Activated naive CD4-positive, alpha-beta T cell treated with anti-CD3 and anti-CD28 coated beads for 36 hours (primary cell): Measurements from ENCODE around the gene RHNO1. TPM values are rescaled to one million over a fixed set of nuclear protein-coding genes. Genes with fewer than 3 reads are reported as not detected.
A peak's percentile ranks its signal among the peaks of the same experiment; 100 is the strongest.

Experiments used
- CTCF ChIA-PET: fragments of 350-600 bp; sonication (Branson Sonifier 250); formaldehyde crosslinking; loops from one replicate; lab custom pipeline; 2021; ENCODE audit warnings: antibody characterized with exemption; lab: Charles Lee
- DNase-seq: peaks from one replicate; pipeline ENCODE4 v3.0.0-alpha.2; 2020
- H3K27ac Mint-ChIP-seq: one replicate; pipeline ENCODE4 v1.8.0; 2021; ENCODE audit warnings: mild to moderate bottlenecking, mixed read lengths
- H3K27me3 Mint-ChIP-seq: one replicate; pipeline ENCODE4 v1.8.0; 2021; ENCODE audit warnings: low read depth, mixed read lengths
- H3K36me3 Mint-ChIP-seq: one replicate; pipeline ENCODE4 v1.8.0; 2021; ENCODE audit warnings: low read depth, mixed read lengths
- H3K4me1 Mint-ChIP-seq: one replicate; pipeline ENCODE4 v1.8.0; 2021; ENCODE audit warnings: low read depth, mixed read lengths
- H3K4me3 Mint-ChIP-seq: one replicate; pipeline ENCODE4 v1.8.0; 2021; ENCODE audit warnings: mild to moderate bottlenecking, moderate library complexity, mixed read lengths
- H3K9me3 Mint-ChIP-seq: one replicate; pipeline ENCODE4 v1.8.0; 2021; ENCODE audit warnings: mixed read lengths
- intact Hi-C: fragments of 100-400 bp; cut with micrococcal nuclease; formaldehyde crosslinking; loops from one replicate; pipeline ENCODE4 v1.15.1; 2023
- total RNA-seq, 2 experiments: library from RNA; stranded (reverse); gene quantifications; one replicate each; pipeline ENCODE4 v1.2.3, GENCODE V29; 2021

Gene RHNO1
- total RNA-seq, 2 experiments from 2014 or later = 64.6 to 68.1 TPM

DNA sequence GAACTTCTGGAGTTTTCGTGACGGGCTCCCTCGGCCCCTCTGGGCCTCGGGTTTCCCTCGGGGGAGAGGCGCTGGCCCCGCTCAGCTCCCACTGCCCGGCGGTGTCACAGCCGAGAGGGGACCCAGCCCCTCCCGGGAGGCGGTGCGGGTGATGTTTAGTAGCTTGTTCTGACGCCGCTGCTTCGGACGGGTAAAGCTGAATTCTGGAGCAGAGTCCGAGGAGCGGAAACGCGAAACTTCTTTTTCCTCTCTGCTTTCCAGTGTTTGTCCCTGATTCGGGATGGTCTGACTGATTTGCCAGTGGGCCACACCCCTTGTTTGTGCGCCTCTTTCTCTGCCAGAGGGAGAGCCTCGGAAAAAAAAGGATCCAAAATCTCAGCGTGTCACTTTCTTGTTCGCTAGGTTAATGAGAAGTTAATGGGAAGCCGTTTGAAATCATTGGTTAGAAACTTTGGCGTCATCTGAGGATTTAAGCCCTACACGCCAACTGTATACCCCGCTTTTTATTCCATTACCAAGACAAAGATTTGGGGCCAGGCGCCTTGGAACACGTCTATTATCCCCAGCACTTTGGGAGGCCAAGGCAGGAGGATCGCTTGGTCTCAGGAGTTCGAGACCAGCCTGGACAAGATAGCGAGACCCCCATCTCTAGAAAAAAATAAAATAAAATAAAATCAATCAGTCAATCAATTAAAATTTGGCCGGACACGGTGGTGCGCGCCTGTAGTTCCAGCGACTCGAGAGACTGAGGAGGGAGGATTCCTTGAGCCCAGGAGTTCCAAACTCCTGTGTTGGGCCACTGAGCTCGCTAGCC lies 14.4 kb downstream of the RHNO1 start:
- Mint-ChIP-seq H3K4me3 (peak overlapping the region; percentile 85), H3K36me3 (peaks cover 12% of the 10 kb centered on the region), H3K9me3 (no peaks in the 10 kb centered on the region), H3K4me1 (peaks cover 34% of the 10 kb centered on the region), H3K27me3 (no peaks in the 10 kb centered on the region), H3K27ac (no peak overlapping the region)
- intact Hi-C loops = loop anchor here (2.0 to 5.0 kb wide), 4 partner anchors 53 to 199 kb away; partner anchors contain the start of gene FKBP4
- peak; percentile 10 for DNase-seq
- CTCF ChIA-PET = interaction anchor here (0.6 to 0.7 kb wide), 2 partner anchors 24 to 200 kb away, joined by 3 read pairs; no protein-coding TSS in a partner anchor

DNA sequence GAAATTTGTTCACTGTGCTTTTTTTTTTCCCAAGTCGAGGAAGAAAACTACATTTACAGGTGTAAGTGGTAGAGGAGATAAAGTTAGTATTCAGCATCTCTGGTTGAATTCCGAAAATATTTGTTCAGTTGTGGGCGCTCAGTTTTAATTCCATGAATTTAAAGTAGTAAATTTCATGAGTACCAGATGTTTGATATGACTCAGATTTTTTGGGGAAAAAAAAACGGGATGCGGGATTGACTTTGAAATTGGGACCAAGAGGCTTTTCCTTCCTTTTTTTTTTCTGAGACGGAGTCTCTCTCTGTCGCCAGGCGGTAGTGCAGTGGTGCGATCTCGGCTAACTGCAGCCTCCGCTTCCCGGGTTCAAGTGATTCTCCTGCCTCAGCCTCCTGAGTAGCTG lies 15.2 kb downstream of the RHNO1 start:
- DNase-seq = no peak
- no peak overlapping the region for H3K27ac Mint-ChIP-seq
- no peaks in the 10 kb centered on the region for H3K9me3 Mint-ChIP-seq
- peaks cover 12% of the 10 kb centered on the region for H3K36me3 Mint-ChIP-seq
- no peaks in the 10 kb centered on the region for H3K27me3 Mint-ChIP-seq
- CTCF ChIA-PET = no interaction called here
- H3K4me1 Mint-ChIP-seq = peaks cover 34% of the 10 kb centered on the region
- no peak overlapping the region for H3K4me3 Mint-ChIP-seq
- intact Hi-C loops = loop anchor here (5.0 kb wide), 1 partner anchor 200 kb away; no protein-coding TSS in a partner anchor

DNA sequence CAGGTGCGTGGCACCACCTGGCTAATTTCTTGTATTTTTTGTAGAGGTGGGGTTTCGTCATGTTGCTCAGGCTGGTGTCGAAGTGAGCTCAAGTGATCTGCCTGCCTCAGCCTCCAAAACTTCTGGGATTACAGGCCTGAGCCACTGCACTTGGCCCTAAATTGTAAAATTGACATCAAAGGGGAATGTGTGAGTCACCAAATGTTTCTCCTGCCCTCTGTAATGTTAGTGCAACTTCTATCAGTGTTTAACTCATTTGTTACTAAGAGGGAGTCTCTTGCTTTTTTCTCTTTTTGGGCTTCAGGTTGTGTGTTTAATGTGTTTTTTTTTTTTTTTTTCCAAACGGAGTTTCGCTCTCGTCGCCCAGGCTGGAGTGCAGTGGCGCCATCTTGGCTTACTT lies 16.0 kb downstream of the RHNO1 start:
- CTCF ChIA-PET = no interaction called here
- H3K36me3 Mint-ChIP-seq = peaks cover 10% of the 10 kb centered on the region
- peak overlapping the region; percentile 12 for H3K4me3 Mint-ChIP-seq
- H3K27me3 Mint-ChIP-seq = no peaks in the 10 kb centered on the region
- no peaks in the 10 kb centered on the region for H3K9me3 Mint-ChIP-seq
- DNase-seq = no peak
- peak overlapping the region; percentile 13 for H3K27ac Mint-ChIP-seq
- intact Hi-C loops = loop anchor here (5.0 kb wide), 1 partner anchor 201 kb away; no protein-coding TSS in a partner anchor
- peaks cover 34% of the 10 kb centered on the region for H3K4me1 Mint-ChIP-seq

DNA sequence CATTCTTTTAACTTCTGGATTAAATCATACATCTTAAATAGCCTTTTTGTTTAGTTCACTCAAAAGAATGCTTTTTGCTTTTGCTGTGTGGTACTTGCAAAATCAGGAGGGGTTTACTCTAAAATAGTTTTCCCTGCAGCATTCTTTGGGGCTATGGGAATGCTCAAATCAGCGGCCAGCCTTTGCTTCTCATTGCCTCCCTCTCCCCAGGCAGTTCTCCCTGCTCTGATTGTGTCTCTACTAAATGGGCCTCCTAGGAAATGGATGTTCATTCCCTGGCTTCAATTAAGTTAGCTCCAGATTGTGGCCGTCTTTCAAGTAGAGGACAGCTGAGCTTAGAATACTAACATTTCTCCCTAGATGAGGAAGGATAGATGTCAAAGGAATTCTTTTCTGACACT lies 18.0 kb downstream of the RHNO1 start:
- no peak overlapping the region for H3K4me3 Mint-ChIP-seq
- H3K4me1 Mint-ChIP-seq = peaks cover 24% of the 10 kb centered on the region
- intact Hi-C loops = no loop called here
- no peaks in the 10 kb centered on the region for H3K27me3 Mint-ChIP-seq
- no peaks in the 10 kb centered on the region for H3K9me3 Mint-ChIP-seq
- CTCF ChIA-PET = interaction anchor here (0.6 kb wide), 1 partner anchor 875 kb away, joined by 3 read pairs; no protein-coding TSS in a partner anchor
- H3K36me3 Mint-ChIP-seq = no peaks in the 10 kb centered on the region
- no peak for DNase-seq
- H3K27ac Mint-ChIP-seq = no peak overlapping the region

DNA sequence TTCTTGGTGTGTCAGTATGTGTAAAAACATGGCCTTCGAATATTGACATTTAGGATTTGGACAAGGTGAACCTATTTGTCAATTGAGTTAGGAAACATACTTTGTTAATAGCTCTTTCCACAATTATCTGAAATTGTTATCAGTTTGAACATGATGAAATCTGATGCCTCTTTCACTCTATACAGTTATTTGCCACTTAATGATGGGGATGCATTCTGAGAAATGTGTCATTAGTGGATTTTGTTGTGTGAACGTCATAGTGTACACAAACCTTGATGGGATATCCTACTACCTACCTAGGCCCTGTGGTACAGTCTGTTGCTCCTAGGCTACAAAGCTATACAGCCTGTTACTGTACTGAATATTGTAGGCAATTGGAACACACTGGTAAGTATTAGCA lies 18.5 kb downstream of the RHNO1 start:
- CTCF ChIA-PET = interaction anchor here (0.6 kb wide), 1 partner anchor 38 kb away, joined by 3 read pairs; no protein-coding TSS in a partner anchor
- no peaks in the 10 kb centered on the region for H3K9me3 Mint-ChIP-seq

DNA sequence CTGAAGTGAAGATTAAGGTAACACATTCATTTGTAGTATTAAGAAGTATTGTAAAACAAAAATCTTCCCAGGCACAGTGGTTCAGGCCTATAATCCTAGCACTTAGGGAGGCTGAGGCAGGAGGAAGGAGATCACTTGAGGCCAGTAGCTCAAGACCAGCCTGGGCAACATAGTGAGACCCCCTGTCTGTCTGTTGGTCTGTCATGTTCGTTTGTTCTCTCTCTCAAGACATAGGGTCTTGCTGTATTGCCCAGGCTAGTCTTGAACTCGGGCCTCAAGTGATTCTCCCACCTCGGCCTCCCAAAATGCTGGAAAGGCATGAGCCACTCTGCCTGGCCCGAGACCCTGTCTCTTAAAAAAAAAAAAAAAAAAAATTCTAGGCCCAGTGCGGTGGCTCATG lies 20.4 kb downstream of the RHNO1 start:
- peaks cover 9% of the 10 kb centered on the region for H3K4me1 Mint-ChIP-seq
- no peak overlapping the region for H3K4me3 Mint-ChIP-seq
- H3K27ac Mint-ChIP-seq = no peak overlapping the region
- intact Hi-C loops = no loop called here
- H3K27me3 Mint-ChIP-seq = no peaks in the 10 kb centered on the region
- H3K9me3 Mint-ChIP-seq = no peaks in the 10 kb centered on the region
- DNase-seq = no peak
- CTCF ChIA-PET = no interaction called here
- no peaks in the 10 kb centered on the region for H3K36me3 Mint-ChIP-seq

More for the DNA sequence above, 18.5 kb downstream of the RHNO1 start:
- H3K27me3 Mint-ChIP-seq = no peaks in the 10 kb centered on the region
- H3K36me3 Mint-ChIP-seq = no peaks in the 10 kb centered on the region
- no peak for DNase-seq
- no peak overlapping the region for H3K27ac Mint-ChIP-seq
- no peak overlapping the region for H3K4me3 Mint-ChIP-seq
- peaks cover 19% of the 10 kb centered on the region for H3K4me1 Mint-ChIP-seq
- intact Hi-C loops = no loop called here

DNA sequence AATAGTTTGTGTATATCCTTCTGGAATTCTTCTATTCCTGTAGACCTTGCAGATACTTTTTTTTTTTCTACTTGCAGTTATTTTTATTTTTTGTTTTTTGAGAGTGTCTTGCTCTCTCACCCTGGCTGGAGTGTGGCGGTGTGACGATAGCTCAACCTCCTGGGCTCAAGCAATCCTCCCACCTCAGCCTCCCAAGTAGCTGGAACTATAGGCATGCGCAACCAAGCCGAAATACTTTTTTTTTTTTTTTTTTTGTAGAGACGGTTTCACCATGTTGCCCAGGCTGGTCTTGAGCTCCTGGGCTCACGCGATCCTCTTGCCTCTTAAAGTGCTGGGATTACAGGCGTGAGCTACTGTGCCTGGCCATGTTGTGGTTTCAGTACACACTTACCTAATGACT lies 23.6 kb downstream of the RHNO1 start:
- Mint-ChIP-seq H3K9me3 (no peaks in the 10 kb centered on the region), H3K36me3 (no peaks in the 10 kb centered on the region), H3K27me3 (no peaks in the 10 kb centered on the region), H3K27ac (no peak overlapping the region), H3K4me3 (no peak overlapping the region), H3K4me1 (no peaks in the 10 kb centered on the region)
- CTCF ChIA-PET = interaction anchor here (0.6 kb wide), 3 partner anchors 30 to 97 kb away, joined by 3 read pairs; no protein-coding TSS in a partner anchor
- no peak for DNase-seq
- intact Hi-C loops = no loop called here

DNA sequence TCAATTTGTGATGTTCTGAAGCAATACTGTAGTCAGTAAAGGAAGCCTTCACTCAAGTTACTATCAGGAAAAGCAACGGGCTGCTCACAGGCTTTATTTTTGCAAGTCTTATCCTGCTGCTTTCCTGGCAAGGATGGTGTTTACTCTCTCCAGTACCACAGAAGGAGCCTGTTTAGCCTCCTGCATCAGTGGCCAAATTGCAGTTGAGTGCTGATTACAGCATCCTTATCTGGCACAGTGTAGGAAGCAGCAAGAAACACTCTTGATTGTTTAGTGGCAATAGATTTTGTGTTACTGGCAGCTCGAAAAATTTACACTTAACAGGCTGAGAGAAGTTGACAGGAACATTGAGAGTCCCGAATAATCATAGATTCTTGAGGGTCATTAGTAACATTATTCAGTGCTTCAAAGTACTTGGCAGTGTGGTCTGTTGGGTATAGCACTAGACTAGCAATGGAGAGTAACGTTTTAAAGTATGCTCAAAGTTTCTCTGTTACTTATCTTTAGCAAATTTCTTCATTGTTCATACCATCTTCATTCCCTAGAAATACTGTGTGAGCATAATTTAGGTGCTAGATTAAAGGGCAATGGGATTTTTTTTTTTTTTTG lies 25.4 kb downstream of the RHNO1 start:
- no peaks in the 10 kb centered on the region for H3K4me1 Mint-ChIP-seq
- no peak overlapping the region for H3K4me3 Mint-ChIP-seq
- H3K27me3 Mint-ChIP-seq = no peaks in the 10 kb centered on the region
- no peaks in the 10 kb centered on the region for H3K9me3 Mint-ChIP-seq
- no peak for DNase-seq
- CTCF ChIA-PET = no interaction called here
- no peak overlapping the region for H3K27ac Mint-ChIP-seq
- intact Hi-C loops = no loop called here
- no peaks in the 10 kb centered on the region for H3K36me3 Mint-ChIP-seq

DNA sequence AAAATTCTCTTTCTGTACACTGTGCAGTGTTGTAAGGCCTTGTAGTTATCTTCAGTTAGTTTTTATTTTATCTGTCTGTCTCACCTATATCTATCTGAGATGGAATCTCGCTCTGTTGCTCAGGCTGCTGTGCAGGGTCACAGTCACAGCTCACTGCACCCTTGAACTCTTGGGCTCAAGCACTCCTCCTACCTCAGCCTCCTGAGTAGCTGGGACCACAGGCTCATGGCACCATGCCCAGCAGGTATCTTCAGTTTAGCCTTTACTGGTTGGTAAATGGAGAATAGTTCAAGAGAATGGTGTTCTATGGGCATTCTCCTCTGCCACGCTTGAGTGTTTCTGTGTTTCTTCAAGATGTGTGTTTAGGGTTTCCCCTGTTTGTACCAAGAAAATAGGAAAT lies 27.2 kb downstream of the RHNO1 start:
- CTCF ChIA-PET = no interaction called here
- H3K9me3 Mint-ChIP-seq = no peaks in the 10 kb centered on the region
- no peaks in the 10 kb centered on the region for H3K36me3 Mint-ChIP-seq
- DNase-seq = no peak
- H3K27me3 Mint-ChIP-seq = no peaks in the 10 kb centered on the region
- no peak overlapping the region for H3K27ac Mint-ChIP-seq
- no peak overlapping the region for H3K4me3 Mint-ChIP-seq
- intact Hi-C loops = no loop called here
- no peaks in the 10 kb centered on the region for H3K4me1 Mint-ChIP-seq

DNA sequence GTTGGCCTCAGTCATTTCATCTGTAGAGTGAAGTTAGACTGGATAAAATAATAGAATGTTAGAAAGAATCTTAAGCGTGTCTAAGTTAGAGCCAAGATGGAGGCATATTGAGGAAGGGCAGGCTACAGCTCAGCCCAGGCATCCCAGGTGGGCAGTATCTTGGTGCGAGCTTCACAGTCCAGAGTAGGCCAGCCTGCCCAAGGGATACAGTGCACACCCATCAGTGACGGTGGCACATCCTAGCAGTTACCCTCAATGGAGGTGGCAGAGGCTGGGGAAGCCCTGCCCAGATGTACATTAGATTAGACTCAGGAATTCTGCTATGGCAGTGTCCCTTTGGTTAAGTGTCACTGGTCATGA lies 35.2 kb downstream of the RHNO1 start:
- H3K36me3 Mint-ChIP-seq = peaks cover 4% of the 10 kb centered on the region
- no peak overlapping the region for H3K4me3 Mint-ChIP-seq
- intact Hi-C loops = no loop called here
- CTCF ChIA-PET = interaction anchor here (0.5 to 0.7 kb wide), 3 partner anchors 100 to 907 kb away, joined by 3 to 5 read pairs (median 5); partner anchors contain the start of gene ITFG2
- DNase-seq = no peak
- no peaks in the 10 kb centered on the region for H3K4me1 Mint-ChIP-seq
- H3K27me3 Mint-ChIP-seq = no peaks in the 10 kb centered on the region
- H3K9me3 Mint-ChIP-seq = no peaks in the 10 kb centered on the region
- H3K27ac Mint-ChIP-seq = no peak overlapping the region

DNA sequence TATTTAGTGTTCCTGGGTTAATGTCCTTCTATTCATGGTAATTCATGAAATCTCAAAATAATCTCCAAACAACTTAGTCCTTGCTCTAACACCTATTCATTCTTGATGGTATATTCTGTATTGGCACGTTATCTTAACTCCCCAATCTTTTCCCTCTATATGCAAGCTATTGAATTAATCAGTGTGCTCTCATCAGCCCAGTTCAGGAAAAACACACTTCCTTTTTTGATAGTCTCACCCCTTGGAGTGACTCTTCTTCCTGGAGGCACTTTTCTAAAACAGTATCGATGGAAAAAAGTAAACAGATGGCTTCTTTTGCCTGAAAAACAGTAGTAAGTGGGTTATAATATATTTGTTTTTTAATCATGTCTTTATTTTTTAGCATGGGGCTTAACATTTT lies 42.2 kb downstream of the RHNO1 start:
- intact Hi-C loops = no loop called here
- CTCF ChIA-PET = interaction anchor here (0.6 to 0.7 kb wide), 2 partner anchors 13 to 561 kb away, joined by 3 read pairs; no protein-coding TSS in a partner anchor
- H3K27ac Mint-ChIP-seq = no peak overlapping the region
- H3K27me3 Mint-ChIP-seq = no peaks in the 10 kb centered on the region
- DNase-seq = no peak
- H3K36me3 Mint-ChIP-seq = peaks cover 1% of the 10 kb centered on the region
- H3K4me3 Mint-ChIP-seq = no peak overlapping the region
- no peaks in the 10 kb centered on the region for H3K4me1 Mint-ChIP-seq
- H3K9me3 Mint-ChIP-seq = no peaks in the 10 kb centered on the region

DNA sequence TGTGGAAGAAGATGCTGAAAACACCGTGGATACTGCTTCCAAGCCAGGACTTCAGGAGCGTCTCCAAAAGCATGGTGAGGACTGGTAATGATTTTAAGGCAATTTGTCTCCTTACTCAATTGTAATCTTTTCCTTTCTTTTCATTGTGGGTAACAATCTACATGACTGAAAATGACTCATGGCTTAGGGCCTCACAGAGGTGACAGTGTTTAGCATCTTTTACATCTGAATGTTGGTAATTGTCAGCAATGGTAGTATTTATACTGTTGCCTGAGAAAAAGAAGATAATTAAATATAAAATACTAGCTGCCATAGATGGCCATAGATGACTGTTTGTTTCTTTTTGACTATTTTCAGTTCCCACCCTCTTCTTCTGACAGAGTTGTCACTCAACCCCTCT lies 45.3 kb downstream of the RHNO1 start:
- DNase-seq = no peak
- H3K27me3 Mint-ChIP-seq = no peaks in the 10 kb centered on the region
- peaks cover 1% of the 10 kb centered on the region for H3K36me3 Mint-ChIP-seq
- H3K4me3 Mint-ChIP-seq = no peak overlapping the region
- CTCF ChIA-PET = no interaction called here
- intact Hi-C loops = no loop called here
- no peak overlapping the region for H3K27ac Mint-ChIP-seq
- peaks cover 6% of the 10 kb centered on the region for H3K4me1 Mint-ChIP-seq
- no peaks in the 10 kb centered on the region for H3K9me3 Mint-ChIP-seq
